ENCODE data around the gene NAA16. TPM values are rescaled to one million over a fixed set of nuclear protein-coding genes. Genes with fewer than 3 reads are reported as not detected.

Gene NAA16
- total RNA-seq, 4 donors from 2014 or later: 14.3 to 41.0 (median 22.6) TPM

DNA sequence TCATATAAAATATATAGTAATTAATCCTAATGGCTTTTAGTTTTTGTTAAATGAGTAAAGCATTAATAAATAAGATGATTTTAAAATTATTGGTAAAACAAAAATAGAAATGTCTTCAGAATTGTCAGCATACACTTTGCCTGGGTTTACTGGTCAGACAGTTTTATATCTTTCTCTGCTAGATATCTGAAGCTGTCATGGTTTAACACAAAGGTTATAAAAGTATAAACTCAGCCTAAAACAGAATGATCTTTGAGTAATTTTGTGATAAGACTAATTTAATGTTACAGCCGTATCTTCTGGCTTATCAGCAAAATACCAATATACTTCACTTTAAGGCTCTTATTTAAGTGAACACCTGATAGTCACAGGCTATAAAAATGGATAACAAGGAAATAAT lies 17.8 kb upstream of the NAA16 start:
- DNase-seq (ENCODE audit: low spot score in 2 of 2): no peak
- no peaks in the 10 kb centered on the region for H3K4me1 ChIP-seq

DNA sequence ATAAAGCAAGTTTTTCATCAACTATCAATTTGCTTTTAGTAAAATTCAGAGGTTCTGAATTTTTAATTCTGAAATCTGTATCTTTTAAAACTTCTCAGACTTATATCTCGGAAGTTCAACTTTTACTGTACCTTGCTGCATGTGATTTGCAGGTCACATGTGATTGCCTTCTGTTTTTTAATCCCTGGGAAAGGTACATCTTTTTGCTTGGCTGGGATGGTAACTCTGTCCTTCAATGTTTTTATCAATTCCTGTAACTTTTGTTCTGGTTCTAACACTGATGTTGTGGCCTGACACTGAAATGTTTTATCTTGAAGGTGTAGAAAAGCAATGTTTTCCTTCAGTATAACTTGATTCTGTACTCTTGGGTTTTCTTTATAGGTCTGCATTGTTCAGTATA lies 16.2 kb upstream of the NAA16 start:
- H3K27me3 ChIP-seq: no peaks in the 10 kb centered on the region
- H3K4me1 ChIP-seq: no peaks in the 10 kb centered on the region
- no peaks in the 10 kb centered on the region for H3K36me3 ChIP-seq
- H3K9me3 ChIP-seq: no peaks in the 10 kb centered on the region
- WGBS: 92% methylated on average over 1 of the region's 1 CpG
- no peak for DNase-seq (ENCODE audit: low spot score in 2 of 2)
- no peak overlapping the region for H3K27ac ChIP-seq
- TF ChIP-seq POLR2A (IDR thresholded peaks at IDR 0.05): no peak
- TF ChIP-seq POLR2AphosphoS5 (IDR thresholded peaks at IDR 0.05): no peak
- TF ChIP-seq CTCF (IDR thresholded peaks at IDR 0.05): no peak
- no peak for TF ChIP-seq EP300 (IDR thresholded peaks at IDR 0.05)
- no peak overlapping the region for H3K4me3 ChIP-seq

More for the DNA sequence above, 17.8 kb upstream of the NAA16 start:
- no peak overlapping the region for H3K4me3 ChIP-seq
- WGBS: 98% methylated on average over 1 of the region's 1 CpG
- H3K27me3 ChIP-seq: no peaks in the 10 kb centered on the region
- no peaks in the 10 kb centered on the region for H3K36me3 ChIP-seq
- TF ChIP-seq POLR2A (IDR thresholded peaks at IDR 0.05) (no peak), CTCF (IDR thresholded peaks at IDR 0.05) (no peak)
- no peak overlapping the region for H3K27ac ChIP-seq
- no peaks in the 10 kb centered on the region for H3K9me3 ChIP-seq

GRCh38 chr13:41295973-41296372 lies 15.1 kb upstream of the NAA16 start:
- H3K27ac ChIP-seq: no peak overlapping the region
- no peaks in the 10 kb centered on the region for H3K27me3 ChIP-seq
- no peak for DNase-seq (ENCODE audit: low spot score in 2 of 2)
- TF ChIP-seq POLR2AphosphoS5 (IDR thresholded peaks at IDR 0.05) (no peak), EP300 (IDR thresholded peaks at IDR 0.05) (no peak), CTCF (IDR thresholded peaks at IDR 0.05) (no peak), POLR2A (IDR thresholded peaks at IDR 0.05) (no peak)
- H3K36me3 ChIP-seq: no peaks in the 10 kb centered on the region
- H3K4me3 ChIP-seq: no peak overlapping the region
- no peaks in the 10 kb centered on the region for H3K9me3 ChIP-seq
- 94% methylated on average over 1 of the region's 1 CpG for WGBS
- no peaks in the 10 kb centered on the region for H3K4me1 ChIP-seq

DNA sequence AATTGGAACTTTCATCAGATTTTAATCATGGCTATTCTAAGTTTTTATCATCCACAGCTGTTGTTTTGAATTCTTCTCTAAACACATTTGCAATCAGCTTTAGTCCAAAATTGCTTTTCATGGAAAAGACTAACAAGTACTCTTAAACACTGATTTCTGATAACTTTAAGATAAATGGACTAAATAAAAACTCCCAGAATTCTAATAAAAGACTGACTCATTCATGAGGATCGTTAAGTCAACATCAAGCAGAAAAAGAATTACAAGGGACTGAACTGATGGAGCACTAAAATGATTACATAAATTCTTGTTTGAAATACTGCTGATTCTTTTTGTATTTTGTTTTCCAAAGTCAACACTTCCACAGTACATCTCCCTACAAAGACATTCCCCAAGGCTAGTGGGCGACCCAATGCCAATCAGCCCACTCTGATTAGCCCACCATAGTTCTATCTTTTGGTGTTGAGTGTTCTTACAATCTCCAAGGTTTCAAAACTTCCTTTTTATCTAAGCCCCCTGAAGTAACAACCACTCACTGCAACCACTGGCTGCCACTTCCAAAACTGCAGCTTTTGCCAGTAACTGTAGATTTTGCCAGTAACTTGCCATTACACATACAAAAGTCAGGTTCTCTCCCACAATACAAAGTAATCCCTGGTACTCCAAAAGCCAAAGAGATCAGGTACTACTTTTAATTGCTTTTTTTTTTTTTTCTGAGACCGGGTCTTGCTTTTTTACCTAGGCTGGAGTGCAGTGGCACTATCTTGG lies 14.0 kb upstream of the NAA16 start:
- Histone ChIP-seq H3K4me1 (no peaks in the 10 kb centered on the region), H3K9me3 (no peaks in the 10 kb centered on the region), H3K4me3 (no peak overlapping the region), H3K27me3 (no peaks in the 10 kb centered on the region), H3K27ac (no peak overlapping the region), H3K36me3 (no peaks in the 10 kb centered on the region)
- WGBS: 79% methylated on average over 3 of the region's 3 CpGs
- DNase-seq (ENCODE audit: low spot score in 2 of 2): no peak
- no peak for TF ChIP-seq CTCF (IDR thresholded peaks at IDR 0.05)
- no peak for TF ChIP-seq POLR2AphosphoS5 (IDR thresholded peaks at IDR 0.05)
- TF ChIP-seq POLR2A (IDR thresholded peaks at IDR 0.05): no peak
- no peak for TF ChIP-seq EP300 (IDR thresholded peaks at IDR 0.05)

DNA sequence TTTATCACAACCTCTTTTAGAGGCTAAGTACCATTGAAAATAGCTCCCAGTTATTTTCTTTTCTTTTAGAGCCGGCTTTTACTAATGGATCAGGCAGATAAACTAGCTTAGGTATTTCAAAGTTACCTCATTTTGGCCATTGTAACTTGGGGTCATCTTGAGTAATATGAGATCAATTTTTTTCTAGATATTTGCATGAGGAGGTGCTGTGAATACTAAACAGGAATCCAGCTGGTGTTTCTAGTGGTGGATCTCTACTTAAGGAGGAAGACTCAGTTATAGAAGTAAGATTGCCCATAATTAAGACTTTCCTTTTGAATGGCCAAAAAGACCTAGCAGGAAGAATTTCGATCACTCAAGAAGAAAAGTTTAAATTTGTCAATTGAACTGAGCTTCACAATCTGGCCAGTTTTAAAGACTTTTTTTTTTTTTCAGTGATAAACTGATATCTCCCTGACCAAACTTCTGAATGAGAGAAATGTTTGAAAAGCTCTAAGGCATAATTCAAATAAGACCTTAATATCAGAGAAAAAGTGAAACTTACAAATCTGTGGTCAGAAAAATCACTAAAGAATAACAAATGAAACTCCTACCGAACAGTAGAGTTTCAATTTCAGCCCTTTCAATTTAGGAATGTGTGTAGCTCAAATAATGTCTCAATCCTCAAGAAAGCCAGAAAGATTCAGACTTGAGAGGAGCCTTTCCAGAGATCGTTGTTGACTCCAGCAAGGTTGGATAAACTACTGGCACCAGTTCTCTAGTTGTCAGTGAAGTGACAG lies 11.6 kb upstream of the NAA16 start:
- TF ChIP-seq CTCF (IDR thresholded peaks at IDR 0.05) (no peak), EP300 (IDR thresholded peaks at IDR 0.05) (no peak)
- Histone ChIP-seq H3K4me3 (no peak overlapping the region), H3K27me3 (no peaks in the 10 kb centered on the region), H3K9me3 (no peaks in the 10 kb centered on the region), H3K4me1 (no peaks in the 10 kb centered on the region), H3K27ac (no peak overlapping the region), H3K36me3 (no peaks in the 10 kb centered on the region)
- WGBS: 94% methylated on average over 4 of the region's 4 CpGs
- no peak for DNase-seq (ENCODE audit: low spot score in 2 of 2)

All from suprapubic skin (tissue), 4 donors.